Measurements from ENCODE around the gene EVX2.

GRCh38 chr2:176109192-176109901 lies 25.6 kb upstream of the EVX2 start:
- TF ChIP-seq CTCF (IDR thresholded peaks at IDR 0.05) = no peak
- no peak for TF ChIP-seq ZFX (IDR thresholded peaks at IDR 0.05; ENCODE audit: borderline replicate concordance)

All from 22Rv1 (cell line).